OCI-LY7 (cell line): Measurements from ENCODE around the gene NAA38. TPM values are rescaled to one million over a fixed set of nuclear protein-coding genes. Genes with fewer than 3 reads are reported as not detected.

Experiments used
- BruUV-seq: library from RNA; stranded (reverse); fragments of 400-500 nt; replicated peaks from 2 replicates; lab custom pipeline; 2021; lab: Mats Ljungman, UMichigan
- CTCF ChIA-PET: fragments of 300-600 bp; sonication (Branson Sonifier 250); formaldehyde crosslinking; loops from one replicate; lab custom pipeline; 2022; ENCODE audit warnings: antibody characterized with exemption; ENCODE audit not compliant: unreplicated experiment; lab: Charles Lee
- POLR2A ChIA-PET: fragments of 300-600 bp; sonication (Branson Sonifier 250); formaldehyde crosslinking; loops from one replicate; lab custom pipeline; 2022; ENCODE audit warnings: antibody characterized with exemption; lab: Charles Lee
- DNase-seq: peaks from one replicate; pipeline ENCODE4 v3.0.0-alpha.2; 2015; ENCODE audit warnings: low spot score
- H2AFZ ChIP-seq: fragments of 200-600 bp; sonication (generic), shearing (Covaris generic); 2 replicates; pipeline ENCODE4 v1.6.1; 2014; ENCODE audit warnings: mild to moderate bottlenecking, antibody characterized with exemption, low read length, moderate library complexity
- H3K27ac ChIP-seq: fragments of 200-600 bp; sonication (generic); 2 replicates; pipeline ENCODE4 v1.5.1; 2014; ENCODE audit warnings: mixed run types, low read depth, mild to moderate bottlenecking, moderate library complexity, low read length, inconsistent platforms; ENCODE audit not compliant: poor library complexity, severe bottlenecking
- H3K36me3 ChIP-seq: fragments of 200-600 bp; sonication (generic); 2 replicates; pipeline ENCODE4 v1.6.1; 2014; ENCODE audit warnings: mild to moderate bottlenecking, antibody characterized with exemption, low read length, moderate library complexity, mixed read lengths; ENCODE audit not compliant: insufficient read depth
- H3K4me1 ChIP-seq: fragments of 200-600 bp; sonication (generic); 2 replicates; pipeline ENCODE4 v1.5.1; 2014; ENCODE audit warnings: mild to moderate bottlenecking, low read length; ENCODE audit not compliant: insufficient read depth, poor library complexity, severe bottlenecking
- H3K4me2 ChIP-seq: fragments of 200-600 bp; sonication (generic); 2 replicates; pipeline ENCODE4 v1.6.1; 2014; ENCODE audit warnings: mild to moderate bottlenecking, low read length
- H3K4me3 ChIP-seq: fragments of 200-600 bp; sonication (generic); 2 replicates; pipeline ENCODE4 v1.5.1; 2014; ENCODE audit warnings: mild to moderate bottlenecking, low read depth, low read length; ENCODE audit not compliant: poor library complexity, severe bottlenecking
- H3K79me2 ChIP-seq: fragments of 200-600 bp; sonication (generic); 2 replicates; pipeline ENCODE4 v1.6.1; 2016; ENCODE audit warnings: low read depth, mild to moderate bottlenecking, low read length, moderate library complexity, mixed read lengths; ENCODE audit not compliant: insufficient read depth
- H3K9me2 ChIP-seq: fragments of 200-600 bp; sonication (generic); 2 replicates; pipeline ENCODE4 v1.6.1; 2016; ENCODE audit warnings: mild to moderate bottlenecking, low read length, mixed read lengths; ENCODE audit not compliant: insufficient read depth
- H3K9me3 ChIP-seq: fragments of 200-600 bp; sonication (generic); 2 replicates; pipeline ENCODE4 v1.6.1; 2014; ENCODE audit warnings: mild to moderate bottlenecking, mixed run types, low read length, mixed read lengths
- H4K20me1 ChIP-seq: fragments of 200-600 bp; sonication (generic); 2 replicates; pipeline ENCODE4 v1.6.1; 2014; ENCODE audit warnings: mild to moderate bottlenecking, antibody characterized with exemption, low read length, moderate library complexity, mixed read lengths; ENCODE audit not compliant: insufficient read depth
- CTCF ChIP-seq: fragments of 200-600 bp; sonication (generic); conservative IDR thresholded peaks from 2 replicates; pipeline ENCODE4 v1.5.1; 2014; ENCODE audit warnings: mild to moderate bottlenecking, antibody characterized with exemption, low read length, moderate library complexity, mixed read lengths
- EZH2phosphoT487 ChIP-seq: fragments of 200-600 bp; sonication (generic); IDR thresholded peaks from 2 replicates; pipeline ENCODE4 v1.6.1; 2018; ENCODE audit warnings: low read depth, borderline replicate concordance, mild to moderate bottlenecking, mixed run types, antibody characterized with exemption, low read length, moderate library complexity, mixed read lengths
- intact Hi-C: fragments of 100-400 bp; cut with micrococcal nuclease; formaldehyde crosslinking; loops from one replicate; pipeline ENCODE4 v1.10.0; 2022; ENCODE audit not compliant: unreplicated experiment
- total RNA-seq, 2 experiments: library from RNA; depleted of rRNA in 1 of 2; stranded (reverse); fragments of >200 nt in 1 of 2; shearing (Covaris generic) in 1 of 2; gene quantifications; 2 replicates each; pipeline ENCODE4 v1.2.3, GENCODE V29; 2014 to 2022

NAA38 gene
- total RNA-seq, 2 experiments from 2014 or later, result 149 to 168 TPM

DNA sequence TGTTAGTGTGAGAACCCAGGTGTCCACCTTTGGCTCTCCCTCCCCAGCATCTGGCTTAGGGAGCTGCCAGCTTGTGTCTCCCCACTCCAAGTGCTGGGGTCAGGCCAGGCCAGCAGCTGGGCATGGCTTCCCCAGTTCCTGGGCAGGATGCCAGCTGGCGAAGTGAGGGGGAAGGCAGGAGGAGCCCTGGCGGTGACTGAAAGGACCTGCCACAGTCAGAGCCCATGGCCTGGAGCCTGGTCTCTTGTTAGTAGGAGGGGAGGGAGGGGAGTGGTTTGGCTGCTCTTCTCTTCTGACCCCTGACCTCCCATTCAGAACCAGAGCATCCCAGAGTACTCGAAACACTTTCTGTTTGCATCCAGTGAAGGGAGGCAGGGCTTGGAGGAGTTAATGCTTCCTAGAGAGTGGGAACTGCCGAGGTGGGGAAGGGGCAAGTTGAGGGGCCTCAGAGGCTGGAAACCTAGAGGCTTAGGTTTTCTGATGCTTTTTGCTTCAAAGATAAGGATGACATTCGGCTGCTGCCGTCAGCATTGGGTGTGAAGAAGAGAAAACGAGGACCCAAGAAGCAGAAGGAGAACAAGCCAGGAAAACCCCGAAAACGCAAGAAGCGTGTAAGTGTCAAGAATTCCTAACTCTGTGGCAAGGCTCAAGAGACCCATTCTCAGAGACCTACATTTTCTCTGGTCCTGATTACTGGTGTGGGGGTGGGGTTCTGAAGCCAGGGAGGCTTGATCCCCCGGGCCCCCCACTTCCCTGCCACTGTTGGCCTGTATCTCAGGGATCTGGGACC, 32.0 kb upstream of the NAA38 start:
- peak overlapping the region; percentile 97; the same call in 1 of the 2 replicates for H3K4me2 ChIP-seq
- H3K4me3 ChIP-seq, result no peak overlapping the region
- no peak for TF ChIP-seq EZH2phosphoT487
- TF ChIP-seq CTCF, result no peak
- H3K36me3 ChIP-seq, result peaks cover 46% of the 10 kb centered on the region
- POLR2A ChIA-PET, result no interaction called here
- H3K9me2 ChIP-seq, result no peaks in the 10 kb centered on the region
- CTCF ChIA-PET, result no interaction called here
- H3K9me3 ChIP-seq, result no peaks in the 10 kb centered on the region
- H2AFZ ChIP-seq, result no peak overlapping the region
- no peak for DNase-seq
- intact Hi-C loops, result loop anchor here (5.0 kb wide), 1 partner anchor 228 kb away; the partner anchor contains the start of gene ALOXE3
- no TSS peak for BruUV-seq
- H4K20me1 ChIP-seq, result 0 out of 2 replicates have a peak, but pooled peaks cover 5% of the 10 kb centered on the region
- H3K27ac ChIP-seq, result no peak overlapping the region
- H3K79me2 ChIP-seq, result peaks cover 40% of the 10 kb centered on the region
- H3K4me1 ChIP-seq, result peaks cover 17% of the 10 kb centered on the region

DNA sequence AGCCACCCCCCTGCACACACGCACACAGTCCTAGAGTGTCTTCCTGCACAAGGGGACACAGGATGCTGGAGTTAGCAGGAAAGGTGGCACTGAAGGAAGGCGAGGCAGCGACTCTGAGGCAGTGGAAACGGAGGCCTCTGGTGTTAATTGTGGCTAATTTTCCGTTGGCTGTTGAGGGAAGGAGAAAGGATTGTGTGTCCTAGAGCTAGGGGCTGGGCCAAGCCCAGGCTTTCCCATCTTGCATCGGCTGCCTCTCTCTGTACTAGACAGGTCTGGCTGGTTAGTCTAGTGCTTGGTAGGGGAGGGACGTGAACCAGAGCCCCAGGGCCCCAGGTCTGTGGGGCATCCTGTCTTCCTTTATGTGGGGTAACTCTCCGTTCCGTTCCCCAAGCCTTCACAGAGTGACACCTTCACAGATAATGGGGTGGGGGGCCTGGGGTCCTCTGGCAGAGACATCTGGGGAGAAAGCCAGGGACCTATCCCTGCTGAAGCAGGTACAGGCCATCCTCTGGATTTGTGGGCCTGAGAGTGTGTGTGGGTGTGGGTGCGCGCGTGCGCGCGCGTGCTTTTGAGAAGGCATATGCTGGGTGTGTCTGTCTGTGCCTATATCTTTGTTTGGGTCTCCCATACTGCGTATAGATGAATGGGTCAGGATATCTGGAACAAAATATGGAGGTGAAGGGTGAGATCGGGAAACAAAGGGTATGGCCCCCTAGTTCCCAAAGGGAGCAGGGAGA, 31.0 kb upstream of the NAA38 start, which contains the start of gene CHD3:
TSS of gene CHD3 (plus strand) at position 606 of the 737 bp plus-strand sequence. CDS start 212 bp downstream, outside the sequence.
- Histone ChIP-seq H3K27ac (peak within 1 kb of the TSS; percentile 90), H3K9me2 (no peaks in the 10 kb centered on the region), H3K4me1 (peaks cover 21% of the 10 kb centered on the region), H3K36me3 (peaks cover 36% of the 10 kb centered on the region), H3K4me2 (peak within 1 kb of the TSS; percentile 97), H3K9me3 (no peaks in the 10 kb centered on the region), H3K4me3 (peak within 1 kb of the TSS; percentile 95), H2AFZ (peak within 1 kb of the TSS; percentile 19; the same call in 1 of the 2 replicates), H4K20me1 (0 out of 2 replicates have a peak, but pooled peaks cover 5% of the 10 kb centered on the region), H3K79me2 (peaks cover 48% of the 10 kb centered on the region)
- ChIA-PET CTCF (no interaction called here), POLR2A (no interaction called here)
- BruUV-seq, result no TSS peak
- TF ChIP-seq EZH2phosphoT487, result no peak
- no peak for TF ChIP-seq CTCF
- no peak for DNase-seq
- intact Hi-C loops, result loop anchor here (5.0 kb wide), 1 partner anchor 229 kb away; the partner anchor contains the start of gene ALOXE3
